K562 (cell line): ENCODE results near the gene JPH4. TPM values are rescaled to one million over a fixed set of nuclear protein-coding genes. Genes with fewer than 3 reads are reported as not detected.

Experiments used
- ATAC-seq: fragments of 200-7000 bp; cut with Tn5 transposase; 3 replicates; pipeline ENCODE4 v1.9.1; 2020; ENCODE audit warnings: moderate library complexity
- BruUV-seq: library from RNA; stranded (reverse); fragments of 400-500 nt; replicated peaks from 2 replicates; lab custom pipeline; 2021; lab: Mats Ljungman, UMichigan
- CTCF ChIA-PET: fragments of 300-600 bp; formaldehyde crosslinking; extraction: SDS; loops from one replicate; lab custom pipeline; 2021; ENCODE audit warnings: low intra/inter-chr PET ratio; lab: Yijun Ruan, JAX
- POLR2A ChIA-PET: fragments of 300-600, 350-650 bp; sonication (Branson Sonifier 250); formaldehyde crosslinking; extraction: SDS; loops from one replicate; lab custom pipeline; 2021; ENCODE audit warnings: antibody characterized with exemption, inconsistent platforms; lab: Yijun Ruan, JAX
- DNase-seq, 4 experiments: peaks; one replicate each; pipeline versions ENCODE4 v3.0.0 to v3.0.0-alpha.2; 2011 to 2018; ENCODE audit warnings: low spot score in 3 of 4, mixed read lengths in 3 of 4; ENCODE audit errors: extremely low read depth in 1 of 4
- FAIRE-seq: peaks from 2 replicates; lab custom pipeline; 2011; peaks lifted over from hg19 to GRCh38; lab: Jason Lieb, UNC
- H2AFZ ChIP-seq: 2 replicates; pipeline ENCODE4 v1.6.0; 2011; ENCODE audit warnings: low read depth, low read length, control low read depth, inconsistent platforms
- H3K27ac ChIP-seq: fragments of 200-600 bp; 3 replicates; pipeline ENCODE4 v1.8.0; 2011; ENCODE audit warnings: low read depth, mild to moderate bottlenecking, control low read depth, inconsistent platforms, low read length, moderate library complexity, mixed read lengths; ENCODE audit errors: extremely low read depth
- H3K27me3 ChIP-seq, 2 experiments: fragments of 300-600 bp in 1 of 2; 2 replicates in 1 of 2; 3 replicates in 1 of 2; pipeline versions ENCODE4 v1.6.0 to v1.8.0; 2011; ENCODE audit warnings: inconsistent platforms in 2 of 2, low read length in 2 of 2, mild to moderate bottlenecking in 1 of 2, mixed read lengths in 1 of 2, moderate library complexity in 1 of 2; ENCODE audit not compliant: control insufficient read depth in 2 of 2, insufficient read depth in 2 of 2
- H3K36me3 ChIP-seq: fragments of 300-600 bp; 3 replicates; pipeline ENCODE4 v1.8.0; 2011; ENCODE audit warnings: mild to moderate bottlenecking, low read length, inconsistent platforms; ENCODE audit not compliant: control insufficient read depth, insufficient read depth
- H3K4me1 ChIP-seq, 2 experiments: fragments of 200-600 bp in 1 of 2; replicated peaks in 1 of 2; 2 replicates in 1 of 2; 3 replicates in 1 of 2; pipeline versions ENCODE4 v1.5.1 to v1.8.0; 2011; ENCODE audit warnings: inconsistent platforms in 2 of 2, low read length in 2 of 2, mild to moderate bottlenecking in 1 of 2, mixed read lengths in 1 of 2, moderate library complexity in 1 of 2; ENCODE audit not compliant: control insufficient read depth in 2 of 2, insufficient read depth in 2 of 2
- H3K4me2 ChIP-seq: 2 replicates; pipeline ENCODE4 v1.6.1; 2011; ENCODE audit warnings: low read length, control low read depth, inconsistent platforms, mixed read lengths; ENCODE audit not compliant: insufficient read depth
- H3K4me3 ChIP-seq: fragments of 200-600 bp; sonication (generic), shearing (Covaris generic); 2 replicates; pipeline ENCODE4 v1.5.1; 2016; ENCODE audit warnings: control low read depth, inconsistent platforms
- H3K79me2 ChIP-seq: fragments of 200-600 bp; 3 replicates; pipeline ENCODE4 v1.8.0; 2011; ENCODE audit warnings: low read length, inconsistent platforms; ENCODE audit not compliant: control insufficient read depth, insufficient read depth
- H3K9ac ChIP-seq, 2 experiments: 2 replicates each; pipeline versions ENCODE4 v1.6.0 to v1.6.1; 2011; ENCODE audit warnings: low read depth in 2 of 2, low read length in 2 of 2, control low read depth in 1 of 2, inconsistent platforms in 1 of 2, mild to moderate bottlenecking in 1 of 2, mixed read lengths in 1 of 2; ENCODE audit not compliant: insufficient read depth in 1 of 2
- H3K9me1 ChIP-seq: one replicate; pipeline ENCODE4 v1.6.0; 2011; ENCODE audit warnings: inconsistent platforms, mild to moderate bottlenecking, low read length, moderate library complexity; ENCODE audit not compliant: control insufficient read depth, insufficient read depth
- H3K9me3 ChIP-seq: replicated peaks from 2 replicates; pipeline ENCODE4 v1.5.1; 2011; ENCODE audit warnings: low read depth, low read length, inconsistent platforms; ENCODE audit not compliant: control insufficient read depth, insufficient read depth
- H4K20me1 ChIP-seq: replicated peaks from 2 replicates; pipeline ENCODE4 v1.6.1; 2011; ENCODE audit warnings: low read length, inconsistent platforms, mixed read lengths; ENCODE audit not compliant: control insufficient read depth, insufficient read depth
- ARNT ChIP-seq, 2 experiments: fragments of 450-650 bp; IDR thresholded peaks; 2 replicates each; pipeline ENCODE4 v1.6.1; 2016; ENCODE audit warnings: mild to moderate bottlenecking in 1 of 2
- CHD1 ChIP-seq: fragments of 200-600 bp; sonication (generic); IDR thresholded peaks from one replicate; pipeline ENCODE4 v1.6.1; 2012; ENCODE audit warnings: mild to moderate bottlenecking, moderate library complexity, low read length, inconsistent platforms
- CREBBP ChIP-seq: IDR thresholded peaks from one replicate; pipeline ENCODE4 v1.6.1; 2012; ENCODE audit warnings: low read depth, mild to moderate bottlenecking, control low read depth, inconsistent platforms, low read length
- FOS ChIP-seq: IDR thresholded peaks from 3 replicates; pipeline ENCODE4 v1.6.1; 2011; ENCODE audit not compliant: insufficient read length; ENCODE audit errors: extremely low read depth
- OTX1 ChIP-seq: fragments of 450-650 bp; formaldehyde crosslinking; IDR thresholded peaks from 2 replicates; pipeline ENCODE4 v1.4.0; 2022; ENCODE audit warnings: mild to moderate bottlenecking
- POLR2AphosphoS2 ChIP-seq: IDR thresholded peaks from 2 replicates; pipeline ENCODE4 v1.6.1; 2012; ENCODE audit warnings: low read length, improper control_type of control experiment
- SMARCC2 ChIP-seq: fragments of 450-650 bp; IDR thresholded peaks from 2 replicates; pipeline ENCODE4 v1.6.1; 2017; ENCODE audit warnings: antibody characterized with exemption, moderate library complexity, mild to moderate bottlenecking, low read depth
- SMARCE1 ChIP-seq: fragments of 450-650 bp; IDR thresholded peaks from 2 replicates; pipeline ENCODE4 v1.7.1; 2016; ENCODE audit warnings: mild to moderate bottlenecking
- THAP7 ChIP-seq: fragments of 250-450 bp; sonication (Bioruptor Pico); IDR thresholded peaks from 2 replicates; pipeline ENCODE4 v1.5.0; 2021
- TRIM28 ChIP-seq: fragments of 450-650 bp; IDR thresholded peaks from 2 replicates; pipeline ENCODE4 v1.6.1; 2017
- ZFP1 ChIP-seq: fragments of 450-650 bp; formaldehyde crosslinking; IDR thresholded peaks from 2 replicates; pipeline ENCODE4 v1.4.0; 2020; ENCODE audit warnings: mild to moderate bottlenecking, mixed read lengths
- ZNF253 ChIP-seq: fragments of 250-450 bp; sonication (Bioruptor Pico); conservative IDR thresholded peaks from 2 replicates; pipeline ENCODE4 v1.6.1; 2021; ENCODE audit warnings: mild to moderate bottlenecking
- WGBS: fragments of 100-300 bp; shearing (Covaris generic); methylation state at CpG from one replicate; pipeline ENCODE4 v1.1.6; 2016; ENCODE audit warnings: low coverage, mixed read lengths; ENCODE audit not compliant: insufficient coverage; ENCODE audit errors: missing lambda C conversion rate; 5-methylcytosine and 5-hydroxymethylcytosine counted together
- in situ Hi-C: fragments of 300-500 bp; cut with MboI; formaldehyde crosslinking; loops from 4 replicates; pipeline ENCODE4 v1.15.0; 2018; ENCODE audit warnings: inconsistent platforms, mixed read lengths
- intact Hi-C: fragments of 100-400 bp; cut with micrococcal nuclease; formaldehyde crosslinking; loops from 2 replicates; pipeline ENCODE4 v1.14.2; 2022
- polyA plus RNA-seq, 8 experiments: library from polyadenylated mRNA; depleted of rRNA in 4 of 8; stranded (reverse) in 5 of 8; unstranded in 3 of 8; fragments of >200 nt; fragmentation: Nextera tagmentation in 2 of 8; fragmentation: Illumina TruSeq in 1 of 8; extraction: Ambion mirVana in 2 of 8; extraction: Trizol in 1 of 8; gene quantifications; 2 replicates each; pipeline versions ENCODE4 v1.2.1 to v1.2.3, GENCODE V29; 2011 to 2014; ENCODE audit warnings: inconsistent platforms in 1 of 8, missing spikeins in 1 of 8
- total RNA-seq, 7 experiments: library from RNA; depleted of rRNA in 6 of 7; stranded (reverse); fragments of >200 nt in 6 of 7; fragmentation: Illumina TruSeq in 2 of 7; extraction: Trizol in 2 of 7; gene quantifications; 2 replicates each; pipeline versions ENCODE4 v1.2.1 to v1.2.3, GENCODE V29; 2011 to 2021; ENCODE audit warnings: low replicate concordance in 1 of 7
- TF ChIP-seq, protein P1 (sequence below): IDR thresholded peaks from 2 replicates; pipeline ENCODE4 v1.6.1; 2016; ENCODE audit warnings: missing genetic modification characterization, missing compliant biosample characterization
- TF ChIP-seq, protein P2 (sequence below): sonication (generic); formaldehyde crosslinking; IDR thresholded peaks from 2 replicates; pipeline ENCODE4 v1.8.0; 2022; ENCODE audit warnings: mild to moderate bottlenecking, missing genetic modification reagents

Gene JPH4
- total and polyA plus RNA-seq, 9 of the 15 experiments (the other 6 are each of a cell fraction or from before 2014, with no cell fraction given): 0.04 to 0.13 (median 0.06) TPM; not detected in 5

GRCh38 chr14:23621204-23621931 is 42.8 kb upstream of the JPH4 start:
- Histone ChIP-seq H3K9ac (no peak overlapping the region), H3K4me3 (no peak overlapping the region), H3K79me2 (no peaks in the 10 kb centered on the region), H2AFZ (no peak overlapping the region), H3K27me3 (no peaks in the 10 kb centered on the region), H3K4me2 (no peak overlapping the region), H3K9me1 (no peaks in the 10 kb centered on the region), H3K4me1 (peaks cover 0 to 2% of the 10 kb centered on the region in 2 experiments; a peak in 1 of 5 replicates), H3K9me3 (no peaks in the 10 kb centered on the region), H4K20me1 (no peaks in the 10 kb centered on the region), H3K27ac (no peak overlapping the region), H3K36me3 (no peaks in the 10 kb centered on the region)
- no peak for DNase-seq
- ATAC-seq: no peak
- ChIA-PET POLR2A (no interaction called here), CTCF (no interaction called here)
- no peak for FAIRE-seq
- TF ChIP-seq, protein P1, sequence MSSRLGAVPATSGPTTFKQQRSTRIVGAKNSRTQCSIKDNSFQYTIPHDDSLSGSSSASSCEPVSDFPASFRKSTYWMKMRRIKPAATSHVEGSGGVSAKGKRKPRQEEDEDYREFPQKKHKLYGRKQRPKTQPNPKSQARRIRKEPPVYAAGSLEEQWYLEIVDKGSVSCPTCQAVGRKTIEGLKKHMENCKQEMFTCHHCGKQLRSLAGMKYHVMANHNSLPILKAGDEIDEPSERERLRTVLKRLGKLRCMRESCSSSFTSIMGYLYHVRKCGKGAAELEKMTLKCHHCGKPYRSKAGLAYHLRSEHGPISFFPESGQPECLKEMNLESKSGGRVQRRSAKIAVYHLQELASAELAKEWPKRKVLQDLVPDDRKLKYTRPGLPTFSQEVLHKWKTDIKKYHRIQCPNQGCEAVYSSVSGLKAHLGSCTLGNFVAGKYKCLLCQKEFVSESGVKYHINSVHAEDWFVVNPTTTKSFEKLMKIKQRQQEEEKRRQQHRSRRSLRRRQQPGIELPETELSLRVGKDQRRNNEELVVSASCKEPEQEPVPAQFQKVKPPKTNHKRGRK (tag): no peak
- TF ChIP-seq OTX1: no peak
- no peak for TF ChIP-seq SMARCC2
- TF ChIP-seq SMARCE1: no peak
- no peak for TF ChIP-seq CREBBP
- TF ChIP-seq ZFP1 (CRISPR knock-in tag): no peak
- TF ChIP-seq, protein P2, sequence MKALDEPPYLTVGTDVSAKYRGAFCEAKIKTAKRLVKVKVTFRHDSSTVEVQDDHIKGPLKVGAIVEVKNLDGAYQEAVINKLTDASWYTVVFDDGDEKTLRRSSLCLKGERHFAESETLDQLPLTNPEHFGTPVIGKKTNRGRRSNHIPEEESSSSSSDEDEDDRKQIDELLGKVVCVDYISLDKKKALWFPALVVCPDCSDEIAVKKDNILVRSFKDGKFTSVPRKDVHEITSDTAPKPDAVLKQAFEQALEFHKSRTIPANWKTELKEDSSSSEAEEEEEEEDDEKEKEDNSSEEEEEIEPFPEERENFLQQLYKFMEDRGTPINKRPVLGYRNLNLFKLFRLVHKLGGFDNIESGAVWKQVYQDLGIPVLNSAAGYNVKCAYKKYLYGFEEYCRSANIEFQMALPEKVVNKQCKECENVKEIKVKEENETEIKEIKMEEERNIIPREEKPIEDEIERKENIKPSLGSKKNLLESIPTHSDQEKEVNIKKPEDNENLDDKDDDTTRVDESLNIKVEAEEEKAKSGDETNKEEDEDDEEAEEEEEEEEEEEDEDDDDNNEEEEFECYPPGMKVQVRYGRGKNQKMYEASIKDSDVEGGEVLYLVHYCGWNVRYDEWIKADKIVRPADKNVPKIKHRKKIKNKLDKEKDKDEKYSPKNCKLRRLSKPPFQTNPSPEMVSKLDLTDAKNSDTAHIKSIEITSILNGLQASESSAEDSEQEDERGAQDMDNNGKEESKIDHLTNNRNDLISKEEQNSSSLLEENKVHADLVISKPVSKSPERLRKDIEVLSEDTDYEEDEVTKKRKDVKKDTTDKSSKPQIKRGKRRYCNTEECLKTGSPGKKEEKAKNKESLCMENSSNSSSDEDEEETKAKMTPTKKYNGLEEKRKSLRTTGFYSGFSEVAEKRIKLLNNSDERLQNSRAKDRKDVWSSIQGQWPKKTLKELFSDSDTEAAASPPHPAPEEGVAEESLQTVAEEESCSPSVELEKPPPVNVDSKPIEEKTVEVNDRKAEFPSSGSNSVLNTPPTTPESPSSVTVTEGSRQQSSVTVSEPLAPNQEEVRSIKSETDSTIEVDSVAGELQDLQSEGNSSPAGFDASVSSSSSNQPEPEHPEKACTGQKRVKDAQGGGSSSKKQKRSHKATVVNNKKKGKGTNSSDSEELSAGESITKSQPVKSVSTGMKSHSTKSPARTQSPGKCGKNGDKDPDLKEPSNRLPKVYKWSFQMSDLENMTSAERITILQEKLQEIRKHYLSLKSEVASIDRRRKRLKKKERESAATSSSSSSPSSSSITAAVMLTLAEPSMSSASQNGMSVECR (CRISPR knock-in tag): no peak
- no peak for TF ChIP-seq POLR2AphosphoS2
- no peak for TF ChIP-seq ARNT (IDR thresholded peaks at IDR 0.05)
- no peak for TF ChIP-seq TRIM28
- TF ChIP-seq CHD1: no peak
- TF ChIP-seq FOS: no peak
- no peak for TF ChIP-seq ZNF253
- no peak for TF ChIP-seq THAP7 (CRISPR knock-in tag)
- in situ Hi-C loops (no loop called here), intact Hi-C loops (no loop called here)
- BruUV-seq: no TSS peak
- 1% methylated on average over 6 of the region's 6 CpGs for WGBS
